Esophagus muscularis mucosa (tissue), 4 donors: ENCODE measurements around the gene UBAP1L. TPM values are rescaled to one million over a fixed set of nuclear protein-coding genes. Genes with fewer than 3 reads are reported as not detected.
"Not testable (repeated sequence)": the region's sequence is repeated elsewhere in the genome, so short reads cannot be mapped to it uniquely, and the experiment has no call there.

Source experiments
- DNase-seq: peaks from one replicate; pipeline ENCODE4 v3.0.0-alpha.2; 2017; ENCODE audit errors: extremely low spot score
- H3K27ac ChIP-seq, 4 donors: fragments of 200-600 bp; sonication (generic); replicated peaks in 1 of 4; 1 replicate in 3 of 4; 2 replicates in 1 of 4; pipeline ENCODE4 v1.5.1; 2016 to 2019; ENCODE audit warnings: mild to moderate bottlenecking in 1 of 4
- H3K27me3 ChIP-seq, 4 donors: fragments of 200-600 bp; sonication (generic); one replicate each; pipeline versions ENCODE4 v1.5.1 to v1.6.0; 2016 to 2019
- H3K36me3 ChIP-seq, 4 donors: fragments of 200-600 bp; sonication (generic); one replicate each; pipeline ENCODE4 v1.5.1; 2016 to 2019
- H3K4me1 ChIP-seq, 4 donors: fragments of 200-600 bp; sonication (generic); one replicate each; pipeline ENCODE4 v1.5.1; 2016 to 2019
- H3K4me3 ChIP-seq, 4 donors: fragments of 200-600 bp; sonication (generic); 1 replicate in 2 of 4; 2 replicates in 2 of 4; pipeline ENCODE4 v1.5.1; 2016 to 2019; ENCODE audit warnings: mild to moderate bottlenecking in 4 of 4, moderate library complexity in 1 of 4
- H3K9me3 ChIP-seq, 4 donors: fragments of 200-600 bp; sonication (generic); 1 replicate in 3 of 4; 2 replicates in 1 of 4; pipeline ENCODE4 v1.5.1; 2016 to 2019
- EP300 ChIP-seq: sonication (generic); formaldehyde crosslinking; IDR thresholded peaks from one replicate; pipeline ENCODE4 v1.6.1; 2017; ENCODE audit warnings: antibody characterized with exemption
- POLR2A ChIP-seq: fragments of 450-650 bp; IDR thresholded peaks from one replicate; pipeline ENCODE4 v1.6.1; 2017; ENCODE audit warnings: antibody characterized with exemption, moderate library complexity, mild to moderate bottlenecking, low read depth
- POLR2AphosphoS5 ChIP-seq, 2 donors: sonication (generic); formaldehyde crosslinking; IDR thresholded peaks; one replicate each; pipeline ENCODE4 v1.6.1; 2017; ENCODE audit warnings: antibody characterized with exemption in 2 of 2
- WGBS: methylation state at CpG from one replicate; pipeline ENCODE4 v1.1.5; 2018; 5-methylcytosine and 5-hydroxymethylcytosine counted together
- intact Hi-C: fragments of 100-400 bp; cut with DNase I; formaldehyde crosslinking; loops from one replicate; pipeline ENCODE4 v1.15.1; 2023
- total RNA-seq, 4 donors: library from RNA; depleted of rRNA; stranded (reverse); fragments of >200 nt; gene quantifications; one replicate each; pipeline versions ENCODE4 v1.1.0 to v1.2.1, GENCODE V29; 2016
- TF ChIP-seq, protein P1 (sequence below), 3 experiments: fragments of 200-600 bp in 2 of 3; fragments of 450-650 bp in 1 of 3; sonication (generic) in 2 of 3; IDR thresholded peaks; one replicate each; pipeline ENCODE4 v1.5.1; 2017 to 2019; ENCODE audit warnings: antibody characterized with exemption in 3 of 3, mild to moderate bottlenecking in 2 of 3, moderate library complexity in 1 of 3

UBAP1L gene
- total RNA-seq, 4 donors from 2014 or later = 1.2 to 7.5 (median 2.2) TPM

GRCh38 chr15:65077981-65078352, 37.0 kb downstream of the UBAP1L start:
- Histone ChIP-seq H3K27ac (peak overlapping the region in 1 of 4 donors; percentile 23), H3K9me3 (no peaks in the 10 kb centered on the region), H3K4me3 (peak overlapping the region in 3 of 4 donors; percentile 4 to 18 (median 15)), H3K36me3 (no peaks in the 10 kb centered on the region), H3K4me1 (peaks cover 44 to 66% (median 50%) of the 10 kb centered on the region in 4 donors), H3K27me3 (peaks cover 0 to 16% (median 0%) of the 10 kb centered on the region in 4 donors)
- intact Hi-C loops = loop anchor here (2.0 kb wide), 1 partner anchor 23 kb away; no protein-coding TSS in a partner anchor
- no peak for DNase-seq
- no CpG with 5 or more reads among the region's 24 CpGs for WGBS
- TF ChIP-seq, protein P1, sequence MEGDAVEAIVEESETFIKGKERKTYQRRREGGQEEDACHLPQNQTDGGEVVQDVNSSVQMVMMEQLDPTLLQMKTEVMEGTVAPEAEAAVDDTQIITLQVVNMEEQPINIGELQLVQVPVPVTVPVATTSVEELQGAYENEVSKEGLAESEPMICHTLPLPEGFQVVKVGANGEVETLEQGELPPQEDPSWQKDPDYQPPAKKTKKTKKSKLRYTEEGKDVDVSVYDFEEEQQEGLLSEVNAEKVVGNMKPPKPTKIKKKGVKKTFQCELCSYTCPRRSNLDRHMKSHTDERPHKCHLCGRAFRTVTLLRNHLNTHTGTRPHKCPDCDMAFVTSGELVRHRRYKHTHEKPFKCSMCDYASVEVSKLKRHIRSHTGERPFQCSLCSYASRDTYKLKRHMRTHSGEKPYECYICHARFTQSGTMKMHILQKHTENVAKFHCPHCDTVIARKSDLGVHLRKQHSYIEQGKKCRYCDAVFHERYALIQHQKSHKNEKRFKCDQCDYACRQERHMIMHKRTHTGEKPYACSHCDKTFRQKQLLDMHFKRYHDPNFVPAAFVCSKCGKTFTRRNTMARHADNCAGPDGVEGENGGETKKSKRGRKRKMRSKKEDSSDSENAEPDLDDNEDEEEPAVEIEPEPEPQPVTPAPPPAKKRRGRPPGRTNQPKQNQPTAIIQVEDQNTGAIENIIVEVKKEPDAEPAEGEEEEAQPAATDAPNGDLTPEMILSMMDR (IDR thresholded peaks at IDR 0.05) = peak; percentile 58 to 70 (median 69)
- TF ChIP-seq EP300 (no peak), POLR2A (no peak)

GRCh38 chr15:65077291-65077980, 37.6 kb downstream of the UBAP1L start:
- intact Hi-C loops = no loop called here
- 59% methylated on average over 21 of the region's 85 CpGs for WGBS
- Histone ChIP-seq H3K9me3 (no peaks in the 10 kb centered on the region), H3K36me3 (no peaks in the 10 kb centered on the region), H3K27ac (peak overlapping the region in 1 of 4 donors; percentile 23), H3K27me3 (peaks cover 0 to 16% (median 0%) of the 10 kb centered on the region in 4 donors), H3K4me1 (peaks cover 41 to 66% (median 47%) of the 10 kb centered on the region in 4 donors), H3K4me3 (peak overlapping the region in 3 of 4 donors; percentile 4 to 18 (median 15))
- no peak for DNase-seq
- TF ChIP-seq, protein P1 (IDR thresholded peaks at IDR 0.05) = no peak
- TF ChIP-seq POLR2AphosphoS5 (IDR thresholded peaks at IDR 0.05) (no peak), POLR2A (no peak)

DNA sequence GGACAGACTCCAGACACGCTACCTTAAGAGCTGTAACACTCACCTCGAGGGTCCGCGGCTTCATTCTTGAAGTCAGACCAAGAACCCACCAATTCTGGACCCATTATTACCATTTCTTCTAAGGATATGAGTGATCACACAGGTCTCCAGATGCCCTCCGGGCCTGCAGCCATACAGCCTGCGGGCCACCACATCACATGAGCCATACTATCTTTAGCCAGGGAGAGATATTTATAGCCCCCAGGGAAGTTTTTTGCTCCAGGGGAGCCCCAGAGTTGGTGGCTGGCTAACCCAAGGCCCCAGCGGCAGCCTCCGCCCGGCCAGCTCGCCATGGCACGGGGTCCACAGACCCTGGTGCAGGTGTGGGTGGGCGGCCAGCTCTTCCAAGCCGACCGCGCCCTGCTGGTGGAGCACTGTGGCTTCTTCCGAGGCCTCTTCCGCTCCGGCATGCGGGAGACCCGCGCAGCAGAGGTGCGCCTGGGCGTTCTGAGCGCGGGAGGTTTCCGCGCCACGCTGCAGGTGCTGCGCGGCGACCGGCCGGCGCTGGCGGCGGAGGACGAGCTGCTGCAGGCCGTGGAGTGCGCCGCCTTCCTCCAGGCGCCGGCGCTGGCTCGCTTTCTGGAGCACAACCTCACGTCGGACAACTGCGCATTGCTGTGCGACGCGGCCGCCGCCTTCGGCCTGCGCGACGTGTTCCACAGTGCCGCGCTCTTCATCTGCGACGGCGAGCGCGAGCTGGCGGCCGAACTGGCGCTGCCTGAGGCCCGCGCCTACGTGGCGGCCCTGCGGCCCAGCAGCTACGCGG, 38.3 kb downstream of the UBAP1L start, which contains the start of gene KBTBD13:
KBTBD13 (plus strand) TSS at position 261 of the 805 bp plus-strand sequence; CDS start at position 331, 70 bp downstream.
- Histone ChIP-seq H3K36me3 (no peaks in the 10 kb centered on the region), H3K27ac (no peak within 1 kb of the TSS), H3K9me3 (no peaks in the 10 kb centered on the region), H3K4me3 (peak within 1 kb of the TSS in 2 of 4 donors; percentile 4 to 18), H3K27me3 (peaks cover 0 to 16% (median 0%) of the 10 kb centered on the region in 4 donors), H3K4me1 (peaks cover 41 to 66% (median 47%) of the 10 kb centered on the region in 4 donors)
- no peak for DNase-seq
- TF ChIP-seq, protein P1 (IDR thresholded peaks at IDR 0.05) = no peak
- TF ChIP-seq EP300 (no peak), POLR2A (no peak), POLR2AphosphoS5 (IDR thresholded peaks at IDR 0.05) (no peak)
- intact Hi-C loops = no loop called here
- WGBS = 81% methylated on average over 25 of the region's 73 CpGs

DNA sequence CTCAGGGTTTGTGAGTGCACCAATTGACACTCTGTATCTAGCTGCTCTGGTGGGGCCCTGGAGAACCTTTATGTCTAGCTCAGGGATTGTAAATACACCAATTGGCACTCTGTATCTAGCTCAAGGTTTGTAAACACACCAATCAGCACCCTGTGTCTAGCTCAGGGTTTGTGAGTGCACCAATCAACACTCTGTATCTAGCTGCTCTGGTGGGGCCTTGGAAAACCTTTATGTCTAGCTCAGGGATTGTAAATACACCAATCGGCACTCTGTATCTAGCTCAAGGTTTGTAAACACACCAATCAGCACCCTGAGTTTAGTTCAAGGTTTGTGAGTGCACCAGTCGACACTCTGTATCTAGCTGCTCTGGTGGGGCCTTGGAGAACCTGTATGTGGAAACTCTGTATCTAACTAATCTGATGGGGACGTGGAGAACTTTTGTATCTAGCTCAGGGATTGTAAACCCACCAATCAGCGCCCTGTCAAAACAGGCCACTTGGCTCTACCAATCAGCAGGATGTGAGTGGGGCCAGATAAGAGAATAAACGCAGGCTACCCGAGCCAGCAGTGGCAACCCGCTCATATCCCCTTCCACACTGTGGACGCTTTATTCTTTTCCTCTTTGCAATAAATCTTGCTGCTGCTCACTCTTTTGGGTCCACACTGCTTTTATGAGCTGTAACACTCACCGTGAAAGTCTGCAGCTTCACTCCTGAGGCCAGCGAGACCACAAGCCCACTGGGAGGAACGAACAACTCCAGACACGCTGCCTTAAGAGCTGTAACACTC, 39.2 kb downstream of the UBAP1L start:
- H3K27ac ChIP-seq, H3K4me3 ChIP-seq, intact Hi-C loops, H3K36me3 ChIP-seq, H3K9me3 ChIP-seq, DNase-seq: not testable (repeated sequence)
- WGBS = 69% methylated on average over 11 of the region's 12 CpGs
- Histone ChIP-seq H3K27me3 (peaks cover 0 to 16% (median 0%) of the 10 kb centered on the region in 4 donors), H3K4me1 (peaks cover 41 to 67% (median 47%) of the 10 kb centered on the region in 4 donors)

GRCh38 chr15:65074946-65075345, 40.1 kb downstream of the UBAP1L start:
- H3K9me3 ChIP-seq, H3K36me3 ChIP-seq, DNase-seq, H3K4me3 ChIP-seq, H3K27ac ChIP-seq, intact Hi-C loops: not testable (repeated sequence)
- WGBS = 97% methylated on average over 8 of the region's 22 CpGs
- peaks cover 0 to 16% (median 0%) of the 10 kb centered on the region in 4 donors for H3K27me3 ChIP-seq
- H3K4me1 ChIP-seq = peaks cover 46 to 70% (median 52%) of the 10 kb centered on the region in 4 donors
